Hepatocyte (in vitro differentiated cells): ENCODE measurements around the gene SCGB3A1.

Experiments used
- CTCF ChIP-seq: fragments of 200-600 bp; sonication (generic); IDR thresholded peaks from 2 replicates; pipeline ENCODE4 v1.5.1; 2016; ENCODE audit warnings: antibody characterized with exemption, mild to moderate bottlenecking; ENCODE audit not compliant: poor library complexity
- EZH2 ChIP-seq: fragments of 200-600 bp; sonication (generic); IDR thresholded peaks from 2 replicates; pipeline ENCODE4 v1.6.1; 2016; ENCODE audit warnings: antibody characterized with exemption, mild to moderate bottlenecking, borderline replicate concordance
- EZH2phosphoT487 ChIP-seq: fragments of 200-600 bp; sonication (generic); IDR thresholded peaks from one replicate; pipeline ENCODE4 v1.6.1; 2018; ENCODE audit warnings: antibody characterized with exemption, mild to moderate bottlenecking, low read depth, moderate library complexity; ENCODE audit not compliant: unreplicated experiment, severe bottlenecking

GRCh38 chr5:180596668-180597231, 5.5 kb upstream of the SCGB3A1 start:
- TF ChIP-seq CTCF (no peak), EZH2phosphoT487 (no peak), EZH2 (no peak)
